GM12874 (cell line): ENCODE measurements around the gene EPHB6.
A peak's percentile ranks its signal among the peaks of the same experiment; 100 is the strongest.

Experiments used
- CTCF ChIP-seq: IDR thresholded peaks from 2 replicates; pipeline ENCODE4 v1.5.1; 2011; ENCODE audit warnings: low read depth, mild to moderate bottlenecking, control low read depth, low read length, moderate library complexity; ENCODE audit not compliant: insufficient read depth

The EPHB6 gene

GRCh38 chr7:142836426-142836825 is 18.4 kb upstream of the EPHB6 start:
- TF ChIP-seq CTCF, result no peak

- TF ChIP-seq CTCF, result no peak
Measured at GRCh38 chr7:142838461-142839213, 16.2 kb upstream of the EPHB6 start.

GRCh38 chr7:142842251-142842766 is 12.6 kb upstream of the EPHB6 start:
- TF ChIP-seq CTCF, result no peak

GRCh38 chr7:142847353-142847752 is 7.5 kb upstream of the EPHB6 start:
- TF ChIP-seq CTCF, result no peak

- TF ChIP-seq CTCF, result no peak
Measured at GRCh38 chr7:142851269-142851668, 3.6 kb upstream of the EPHB6 start.

GRCh38 chr7:142851919-142852318 is 3.0 kb upstream of the EPHB6 start:
- no peak for TF ChIP-seq CTCF

- peak; percentile 73 for TF ChIP-seq CTCF
Measured at GRCh38 chr7:142853739-142854371, 1.0 kb upstream of the EPHB6 start.
